CD4-positive, alpha-beta T cell (primary cell): Measurements from ENCODE around the gene TSPAN12. TPM values are rescaled to one million over a fixed set of nuclear protein-coding genes. Genes with fewer than 3 reads are reported as not detected.

Source experiments
- ATAC-seq: fragments of 200-7000 bp; cut with Tn5 transposase; one replicate; pipeline ENCODE4 v1.10.0; 2022; ENCODE audit warnings: mild to moderate bottlenecking; ENCODE audit not compliant: poor library complexity
- CTCF ChIA-PET: fragments of 350-600 bp; sonication (Branson Sonifier 250); formaldehyde crosslinking; loops from one replicate; lab custom pipeline; 2021; ENCODE audit warnings: antibody characterized with exemption, inconsistent platforms; lab: Charles Lee
- POLR2A ChIA-PET: fragments of 350-600 bp; sonication (Branson Sonifier 250); formaldehyde crosslinking; loops from one replicate; lab custom pipeline; 2021; ENCODE audit warnings: antibody characterized with exemption, inconsistent platforms; lab: Charles Lee
- DNase-seq, 14 experiments: peaks; one replicate each; pipeline ENCODE4 v3.0.0-alpha.2; 2013 to 2020; ENCODE audit warnings: mixed read lengths in 2 of 14
- H3K27ac ChIP-seq, 2 donors: one replicate each; pipeline versions ENCODE4 v1.5.1 to v1.7.0; 2013; ENCODE audit warnings: low read length in 2 of 2, low read depth in 1 of 2, mild to moderate bottlenecking in 1 of 2
- H3K27me3 ChIP-seq, 2 experiments: 1 replicate in 1 of 2; 2 replicates in 1 of 2; pipeline versions ENCODE4 v1.6.1 to v1.7.0; 2013; ENCODE audit warnings: low read length in 2 of 2, control low read depth in 1 of 2, mild to moderate bottlenecking in 1 of 2, moderate library complexity in 1 of 2; ENCODE audit not compliant: insufficient read depth in 2 of 2, control insufficient read depth in 1 of 2
- H3K36me3 ChIP-seq: one replicate; pipeline ENCODE4 v1.6.1; 2013; ENCODE audit warnings: low read length, control low read depth; ENCODE audit not compliant: insufficient read depth
- H3K4me1 ChIP-seq: one replicate; pipeline ENCODE4 v1.6.1; 2013; ENCODE audit warnings: low read length, control low read depth; ENCODE audit not compliant: insufficient read depth
- H3K4me3 ChIP-seq: one replicate; pipeline ENCODE4 v1.5.1; 2013; ENCODE audit warnings: mild to moderate bottlenecking, low read length, moderate library complexity
- H3K9me3 ChIP-seq, 2 experiments: 1 replicate in 1 of 2; 2 replicates in 1 of 2; pipeline versions ENCODE4 v1.6.1 to v1.7.0; 2013; ENCODE audit warnings: low read length in 2 of 2, mild to moderate bottlenecking in 2 of 2, control low read depth in 1 of 2, moderate library complexity in 1 of 2; ENCODE audit not compliant: control insufficient read depth in 1 of 2, insufficient read depth in 1 of 2
- H3K27ac Mint-ChIP-seq: one replicate; pipeline ENCODE4 v1.8.0; 2020; ENCODE audit warnings: mixed read lengths
- H3K27me3 Mint-ChIP-seq: one replicate; pipeline ENCODE4 v1.8.0; 2021; ENCODE audit warnings: mixed read lengths
- H3K36me3 Mint-ChIP-seq: one replicate; pipeline ENCODE4 v1.8.0; 2021; ENCODE audit warnings: low read depth, mixed read lengths
- H3K4me1 Mint-ChIP-seq: one replicate; pipeline ENCODE4 v1.8.0; 2021; ENCODE audit warnings: low read depth, mixed read lengths
- H3K4me3 Mint-ChIP-seq: one replicate; pipeline ENCODE4 v1.8.0; 2020; ENCODE audit warnings: mild to moderate bottlenecking, mixed read lengths
- H3K9me3 Mint-ChIP-seq: one replicate; pipeline ENCODE4 v1.8.0; 2020; ENCODE audit warnings: mixed read lengths
- intact Hi-C, 2 experiments: fragments of 100-400 bp; cut with DNase I in 1 of 2; cut with micrococcal nuclease in 1 of 2; formaldehyde crosslinking; loops; one replicate each; pipeline versions ENCODE4 v1.15.1 to v1.9.0; 2023 to 2025; cut with DNase I, micrococcal nuclease
- total RNA-seq, 174 experiments: library from RNA in 2 of 174; stranded (reverse) in 2 of 174; gene quantifications; one replicate each; pipeline ENCODE4 v1.2.3 and lab custom pipeline; 2021 to 2026
- TF ChIP-seq, protein P1 (sequence below): fragments of 200-600 bp; IDR thresholded peaks from one replicate; pipeline ENCODE4 v1.8.0; 2022; ENCODE audit warnings: antibody characterized with exemption, mild to moderate bottlenecking

Gene TSPAN12
- total RNA-seq, 2 experiments from 2014 or later, result not detected

- intact Hi-C loops, result no loop called here
- H3K4me3 Mint-ChIP-seq, result no peak overlapping the region
- no peak overlapping the region for H3K27ac Mint-ChIP-seq
Observed at GRCh38 chr7:120838281-120838682, 19.7 kb downstream of the TSPAN12 start.

GRCh38 chr7:120837599-120837998 lies 20.3 kb downstream of the TSPAN12 start:
- intact Hi-C loops, result no loop called here
- DNase-seq (no peak), ATAC-seq (no peak)
- Histone ChIP-seq H3K4me1 (no peaks in the 10 kb centered on the region), H3K36me3 (no peaks in the 10 kb centered on the region), H3K27ac (no peak overlapping the region), H3K9me3 (no peaks in the 10 kb centered on the region), H3K4me3 (no peak overlapping the region), H3K27me3 (no peaks in the 10 kb centered on the region)
- no peaks in the 10 kb centered on the region for H3K36me3 Mint-ChIP-seq
- H3K27ac Mint-ChIP-seq, result no peak overlapping the region
- CTCF ChIA-PET, result no interaction called here
- no peaks in the 10 kb centered on the region for H3K9me3 Mint-ChIP-seq
- no peaks in the 10 kb centered on the region for H3K4me1 Mint-ChIP-seq
- POLR2A ChIA-PET, result no interaction called here
- TF ChIP-seq, protein P1, sequence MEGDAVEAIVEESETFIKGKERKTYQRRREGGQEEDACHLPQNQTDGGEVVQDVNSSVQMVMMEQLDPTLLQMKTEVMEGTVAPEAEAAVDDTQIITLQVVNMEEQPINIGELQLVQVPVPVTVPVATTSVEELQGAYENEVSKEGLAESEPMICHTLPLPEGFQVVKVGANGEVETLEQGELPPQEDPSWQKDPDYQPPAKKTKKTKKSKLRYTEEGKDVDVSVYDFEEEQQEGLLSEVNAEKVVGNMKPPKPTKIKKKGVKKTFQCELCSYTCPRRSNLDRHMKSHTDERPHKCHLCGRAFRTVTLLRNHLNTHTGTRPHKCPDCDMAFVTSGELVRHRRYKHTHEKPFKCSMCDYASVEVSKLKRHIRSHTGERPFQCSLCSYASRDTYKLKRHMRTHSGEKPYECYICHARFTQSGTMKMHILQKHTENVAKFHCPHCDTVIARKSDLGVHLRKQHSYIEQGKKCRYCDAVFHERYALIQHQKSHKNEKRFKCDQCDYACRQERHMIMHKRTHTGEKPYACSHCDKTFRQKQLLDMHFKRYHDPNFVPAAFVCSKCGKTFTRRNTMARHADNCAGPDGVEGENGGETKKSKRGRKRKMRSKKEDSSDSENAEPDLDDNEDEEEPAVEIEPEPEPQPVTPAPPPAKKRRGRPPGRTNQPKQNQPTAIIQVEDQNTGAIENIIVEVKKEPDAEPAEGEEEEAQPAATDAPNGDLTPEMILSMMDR, result no peak
- peaks cover 24% of the 10 kb centered on the region for H3K27me3 Mint-ChIP-seq
- no peak overlapping the region for H3K4me3 Mint-ChIP-seq

More at GRCh38 chr7:120838281-120838682, 19.7 kb downstream of the TSPAN12 start:
- H3K4me1 Mint-ChIP-seq, result no peaks in the 10 kb centered on the region
- H3K36me3 ChIP-seq, result no peaks in the 10 kb centered on the region
- H3K9me3 ChIP-seq, result no peaks in the 10 kb centered on the region
- ATAC-seq, result no peak
- no peak overlapping the region for H3K4me3 ChIP-seq
- ChIA-PET POLR2A (no interaction called here), CTCF (no interaction called here)
- TF ChIP-seq, protein P1, result no peak
- H3K27me3 Mint-ChIP-seq, result peaks cover 24% of the 10 kb centered on the region
- no peak overlapping the region for H3K27ac ChIP-seq
- H3K27me3 ChIP-seq, result no peaks in the 10 kb centered on the region
- H3K9me3 Mint-ChIP-seq, result no peaks in the 10 kb centered on the region
- no peak for DNase-seq
- no peaks in the 10 kb centered on the region for H3K36me3 Mint-ChIP-seq
- no peaks in the 10 kb centered on the region for H3K4me1 ChIP-seq

- Mint-ChIP-seq H3K36me3 (no peaks in the 10 kb centered on the region), H3K27me3 (peaks cover 24% of the 10 kb centered on the region), H3K27ac (no peak overlapping the region), H3K9me3 (no peaks in the 10 kb centered on the region), H3K4me1 (no peaks in the 10 kb centered on the region), H3K4me3 (no peak overlapping the region)
- Histone ChIP-seq H3K36me3 (no peaks in the 10 kb centered on the region), H3K4me3 (no peak overlapping the region), H3K27me3 (no peaks in the 10 kb centered on the region), H3K27ac (no peak overlapping the region), H3K4me1 (no peaks in the 10 kb centered on the region), H3K9me3 (no peaks in the 10 kb centered on the region)
- CTCF ChIA-PET, result no interaction called here
- ATAC-seq (no peak), DNase-seq (no peak)
- POLR2A ChIA-PET, result no interaction called here
- TF ChIP-seq, protein P1, result no peak
- intact Hi-C loops, result no loop called here
Observed at GRCh38 chr7:120836556-120837115, 21.3 kb downstream of the TSPAN12 start.
